ENCODE results near the gene MAP4K4. TPM values are rescaled to one million over a fixed set of nuclear protein-coding genes. Genes with fewer than 3 reads are reported as not detected.
"Not testable (repeated sequence)": the region's sequence is repeated elsewhere in the genome, so short reads cannot be mapped to it uniquely, and the experiment has no call there.

MAP4K4 gene
- total RNA-seq, 2 experiments from 2014 or later = 92.8 to 94.0 TPM

DNA sequence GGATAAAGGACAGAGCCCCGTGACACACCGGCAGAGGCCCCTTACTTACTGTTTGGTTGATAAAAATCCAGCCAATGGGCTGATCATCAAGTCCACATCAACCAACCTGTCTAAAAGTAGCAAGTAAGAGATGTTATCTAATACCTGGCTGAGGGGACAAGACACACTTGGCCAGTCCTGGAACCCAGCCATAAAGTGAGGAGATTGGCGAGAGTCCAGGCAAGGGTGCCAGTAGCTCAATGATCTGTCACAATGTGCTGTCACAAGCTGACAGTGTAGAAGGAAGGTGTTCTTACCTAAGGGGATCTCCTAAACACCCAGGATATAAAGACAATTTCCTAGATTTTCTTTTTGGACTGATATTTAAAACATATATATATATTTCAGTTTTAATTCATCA is 232.5 kb downstream of the MAP4K4 start:
- no peak overlapping the region for H3K27ac Mint-ChIP-seq
- peaks cover 10 to 13% of the 10 kb centered on the region in 2 experiments for H3K9me3 ChIP-seq (ENCODE audit: control insufficient read depth in 1 of 2, insufficient read depth in 1 of 2, low read length in 2 of 2)
- H3K27me3 ChIP-seq (ENCODE audit: control insufficient read depth in 1 of 2, insufficient read depth in 2 of 2, low read length in 2 of 2) = peaks cover 6% of the 10 kb centered on the region in 2 experiments
- TF ChIP-seq, protein P1, sequence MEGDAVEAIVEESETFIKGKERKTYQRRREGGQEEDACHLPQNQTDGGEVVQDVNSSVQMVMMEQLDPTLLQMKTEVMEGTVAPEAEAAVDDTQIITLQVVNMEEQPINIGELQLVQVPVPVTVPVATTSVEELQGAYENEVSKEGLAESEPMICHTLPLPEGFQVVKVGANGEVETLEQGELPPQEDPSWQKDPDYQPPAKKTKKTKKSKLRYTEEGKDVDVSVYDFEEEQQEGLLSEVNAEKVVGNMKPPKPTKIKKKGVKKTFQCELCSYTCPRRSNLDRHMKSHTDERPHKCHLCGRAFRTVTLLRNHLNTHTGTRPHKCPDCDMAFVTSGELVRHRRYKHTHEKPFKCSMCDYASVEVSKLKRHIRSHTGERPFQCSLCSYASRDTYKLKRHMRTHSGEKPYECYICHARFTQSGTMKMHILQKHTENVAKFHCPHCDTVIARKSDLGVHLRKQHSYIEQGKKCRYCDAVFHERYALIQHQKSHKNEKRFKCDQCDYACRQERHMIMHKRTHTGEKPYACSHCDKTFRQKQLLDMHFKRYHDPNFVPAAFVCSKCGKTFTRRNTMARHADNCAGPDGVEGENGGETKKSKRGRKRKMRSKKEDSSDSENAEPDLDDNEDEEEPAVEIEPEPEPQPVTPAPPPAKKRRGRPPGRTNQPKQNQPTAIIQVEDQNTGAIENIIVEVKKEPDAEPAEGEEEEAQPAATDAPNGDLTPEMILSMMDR (IDR thresholded peaks at IDR 0.05) = no peak
- no peak for ATAC-seq (ENCODE audit: poor library complexity)
- H3K4me1 Mint-ChIP-seq (ENCODE audit: low read depth) = no peaks in the 10 kb centered on the region
- H3K9me3 Mint-ChIP-seq = peaks cover 12% of the 10 kb centered on the region
- H3K36me3 ChIP-seq (ENCODE audit: insufficient read depth, low read length) = no peaks in the 10 kb centered on the region
- H3K36me3 Mint-ChIP-seq (ENCODE audit: low read depth) = peaks cover 15% of the 10 kb centered on the region
- no peak for DNase-seq
- CTCF ChIA-PET = no interaction called here
- POLR2A ChIA-PET = no interaction called here
- peaks cover 16% of the 10 kb centered on the region for H3K27me3 Mint-ChIP-seq
- H3K4me3 Mint-ChIP-seq = no peak overlapping the region
- intact Hi-C loops (cut with DNase I, micrococcal nuclease) = no loop called here
- H3K4me1 ChIP-seq (ENCODE audit: insufficient read depth, low read length) = no peaks in the 10 kb centered on the region
- H3K4me3 ChIP-seq (ENCODE audit: low read length) = no peak overlapping the region
- H3K27ac ChIP-seq (ENCODE audit: low read depth in 1 of 2, low read length in 2 of 2) = no peak overlapping the region

DNA sequence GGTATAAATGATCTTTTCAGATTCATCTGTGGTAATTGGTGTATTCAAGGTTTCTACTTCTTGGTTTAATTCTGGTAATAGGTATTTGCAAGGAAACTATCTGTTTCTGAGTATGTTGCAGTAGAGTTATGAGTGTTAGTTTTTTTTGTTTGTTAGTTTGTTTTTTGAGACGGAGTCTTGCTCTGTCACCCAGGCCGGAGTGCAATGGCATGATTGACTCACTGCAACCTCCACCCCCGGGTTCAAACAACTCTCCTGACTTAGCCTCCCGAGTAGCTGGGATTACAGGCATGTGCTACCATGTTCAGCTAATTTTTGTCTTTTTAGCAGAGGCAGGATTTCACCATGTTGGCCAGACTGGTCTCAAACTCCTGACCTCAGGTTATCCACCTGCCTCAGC is 233.3 kb downstream of the MAP4K4 start:
- peaks cover 6 to 8% of the 10 kb centered on the region in 2 experiments for H3K9me3 ChIP-seq (ENCODE audit: control insufficient read depth in 1 of 2, insufficient read depth in 1 of 2, low read length in 2 of 2)
- H3K27me3 ChIP-seq (ENCODE audit: control insufficient read depth in 1 of 2, insufficient read depth in 2 of 2, low read length in 2 of 2) = peaks cover 6 to 8% of the 10 kb centered on the region in 2 experiments
- DNase-seq (no peak), ATAC-seq (ENCODE audit: poor library complexity) (no peak)
- Mint-ChIP-seq H3K27me3 (peaks cover 16% of the 10 kb centered on the region), H3K27ac (no peak overlapping the region), H3K4me3 (no peak overlapping the region), H3K9me3 (peaks cover 9% of the 10 kb centered on the region), H3K4me1 (ENCODE audit: low read depth) (no peaks in the 10 kb centered on the region), H3K36me3 (ENCODE audit: low read depth) (peaks cover 11% of the 10 kb centered on the region)
- no peak overlapping the region for H3K27ac ChIP-seq (ENCODE audit: low read depth in 1 of 2, low read length in 2 of 2)
- intact Hi-C loops (cut with DNase I, micrococcal nuclease) = no loop called here
- H3K36me3 ChIP-seq (ENCODE audit: insufficient read depth, low read length) = no peaks in the 10 kb centered on the region
- ChIA-PET CTCF (no interaction called here), POLR2A (no interaction called here)
- TF ChIP-seq, protein P1 (IDR thresholded peaks at IDR 0.05) = no peak
- H3K4me3 ChIP-seq (ENCODE audit: low read length) = no peak overlapping the region
- H3K4me1 ChIP-seq (ENCODE audit: insufficient read depth, low read length) = no peaks in the 10 kb centered on the region

DNA sequence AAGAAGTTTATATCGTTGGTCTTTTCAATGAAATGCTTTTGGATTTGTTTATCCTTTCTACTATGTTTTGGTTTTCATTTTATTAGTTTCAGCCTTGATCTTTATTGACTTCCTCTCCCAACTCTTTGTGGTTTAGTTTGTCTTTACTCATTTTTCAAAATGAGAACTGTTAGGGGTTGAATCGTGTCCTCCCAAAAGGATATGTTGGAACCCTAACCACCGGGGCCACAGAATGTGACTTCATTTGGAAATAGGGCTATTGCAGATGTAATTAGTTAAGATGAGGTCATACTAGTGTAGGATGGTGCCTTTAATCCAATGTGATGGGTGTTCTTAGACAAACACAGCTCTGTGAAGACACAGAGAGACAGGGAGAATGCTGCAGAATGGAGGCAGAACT is 233.9 kb downstream of the MAP4K4 start:
- Mint-ChIP-seq H3K4me1 (ENCODE audit: low read depth) (no peaks in the 10 kb centered on the region), H3K4me3 (no peak overlapping the region), H3K27me3 (peaks cover 16% of the 10 kb centered on the region), H3K36me3 (ENCODE audit: low read depth) (peaks cover 9% of the 10 kb centered on the region), H3K27ac (no peak overlapping the region), H3K9me3 (peaks cover 9% of the 10 kb centered on the region)
- ChIA-PET POLR2A (no interaction called here), CTCF (no interaction called here)
- Histone ChIP-seq H3K4me1 (ENCODE audit: insufficient read depth, low read length) (no peaks in the 10 kb centered on the region), H3K9me3 (ENCODE audit: control insufficient read depth in 1 of 2, insufficient read depth in 1 of 2, low read length in 2 of 2) (peaks cover 4 to 8% of the 10 kb centered on the region in 2 experiments), H3K27me3 (ENCODE audit: control insufficient read depth in 1 of 2, insufficient read depth in 2 of 2, low read length in 2 of 2) (peaks cover 6 to 8% of the 10 kb centered on the region in 2 experiments), H3K27ac (ENCODE audit: low read depth in 1 of 2, low read length in 2 of 2) (no peak overlapping the region), H3K36me3 (ENCODE audit: insufficient read depth, low read length) (no peaks in the 10 kb centered on the region), H3K4me3 (ENCODE audit: low read length) (no peak overlapping the region)
- DNase-seq (no peak), ATAC-seq (ENCODE audit: poor library complexity) (no peak)
- intact Hi-C loops (cut with DNase I, micrococcal nuclease) = no loop called here
- TF ChIP-seq, protein P1 (IDR thresholded peaks at IDR 0.05) = no peak

DNA sequence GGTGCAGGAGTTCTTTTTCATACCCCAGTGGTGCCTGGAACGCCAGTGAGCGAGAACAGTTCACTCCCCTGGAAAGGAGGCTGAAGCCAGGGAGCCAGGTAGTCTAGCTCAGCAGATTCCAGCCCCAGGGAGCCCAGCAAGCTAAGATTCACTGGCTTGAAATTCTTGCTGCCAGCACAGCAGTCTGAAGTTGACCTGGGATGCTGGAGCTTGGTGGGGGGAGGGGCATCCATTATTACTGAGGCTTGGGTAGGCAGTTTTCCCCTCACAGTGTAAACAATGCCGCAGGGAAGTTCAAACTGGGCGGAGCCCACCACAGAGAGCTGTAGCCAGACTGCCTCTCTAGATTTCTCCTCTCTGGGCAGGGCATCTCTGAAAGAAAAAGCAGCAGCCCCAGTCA is 238.3 kb downstream of the MAP4K4 start:
- intact Hi-C loops (cut with DNase I, micrococcal nuclease); CTCF ChIA-PET; H3K4me1 ChIP-seq (ENCODE audit: insufficient read depth, low read length); DNase-seq; H3K36me3 ChIP-seq (ENCODE audit: insufficient read depth, low read length); POLR2A ChIA-PET; H3K9me3 Mint-ChIP-seq; H3K9me3 ChIP-seq (ENCODE audit: control insufficient read depth in 1 of 2, insufficient read depth in 1 of 2, low read length in 2 of 2); H3K27ac Mint-ChIP-seq; H3K27me3 ChIP-seq (ENCODE audit: control insufficient read depth in 1 of 2, insufficient read depth in 2 of 2, low read length in 2 of 2); ATAC-seq (ENCODE audit: poor library complexity); H3K27ac ChIP-seq (ENCODE audit: low read depth in 1 of 2, low read length in 2 of 2); H3K36me3 Mint-ChIP-seq (ENCODE audit: low read depth); H3K4me3 Mint-ChIP-seq; H3K27me3 Mint-ChIP-seq; H3K4me3 ChIP-seq (ENCODE audit: low read length); H3K4me1 Mint-ChIP-seq (ENCODE audit: low read depth): not testable (repeated sequence)

All from CD4-positive, alpha-beta T cell (primary cell).